AG10803 (cell line): ENCODE data around the gene HECA.
"Not testable (repeated sequence)": the region's sequence is repeated elsewhere in the genome, so short reads cannot be mapped to it uniquely, and the experiment has no call there.

Source experiments
- DNase-seq: peaks from one replicate; pipeline ENCODE4 v3.0.0; 2010; ENCODE audit warnings: low read depth
- H3K4me3 ChIP-seq: 2 replicates; pipeline ENCODE4 v1.5.1; 2011; ENCODE audit warnings: mild to moderate bottlenecking, low read length, control low read depth
- TF ChIP-seq, protein P1 (sequence below): conservative IDR thresholded peaks from 2 replicates; pipeline ENCODE4 v1.5.1; 2011; ENCODE audit warnings: mild to moderate bottlenecking, low read length, control low read depth, inconsistent platforms

The HECA gene

DNA sequence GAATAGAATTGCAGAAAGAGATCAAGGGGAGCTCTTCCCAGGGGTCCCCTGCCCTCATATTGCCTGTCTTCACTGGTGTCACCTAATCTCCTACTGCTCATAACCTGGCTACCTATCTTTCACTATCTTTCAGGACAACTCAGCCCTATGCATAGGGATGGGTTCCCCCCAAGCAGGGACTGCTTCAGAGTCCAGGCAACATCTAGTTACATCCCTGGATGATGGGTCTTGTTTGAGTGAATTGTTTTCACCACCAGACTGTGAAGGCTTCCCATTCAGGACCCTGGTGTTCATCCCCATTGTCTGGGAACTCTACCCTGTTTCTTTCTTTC is 850 bp upstream of the HECA start:
- TF ChIP-seq, protein P1, sequence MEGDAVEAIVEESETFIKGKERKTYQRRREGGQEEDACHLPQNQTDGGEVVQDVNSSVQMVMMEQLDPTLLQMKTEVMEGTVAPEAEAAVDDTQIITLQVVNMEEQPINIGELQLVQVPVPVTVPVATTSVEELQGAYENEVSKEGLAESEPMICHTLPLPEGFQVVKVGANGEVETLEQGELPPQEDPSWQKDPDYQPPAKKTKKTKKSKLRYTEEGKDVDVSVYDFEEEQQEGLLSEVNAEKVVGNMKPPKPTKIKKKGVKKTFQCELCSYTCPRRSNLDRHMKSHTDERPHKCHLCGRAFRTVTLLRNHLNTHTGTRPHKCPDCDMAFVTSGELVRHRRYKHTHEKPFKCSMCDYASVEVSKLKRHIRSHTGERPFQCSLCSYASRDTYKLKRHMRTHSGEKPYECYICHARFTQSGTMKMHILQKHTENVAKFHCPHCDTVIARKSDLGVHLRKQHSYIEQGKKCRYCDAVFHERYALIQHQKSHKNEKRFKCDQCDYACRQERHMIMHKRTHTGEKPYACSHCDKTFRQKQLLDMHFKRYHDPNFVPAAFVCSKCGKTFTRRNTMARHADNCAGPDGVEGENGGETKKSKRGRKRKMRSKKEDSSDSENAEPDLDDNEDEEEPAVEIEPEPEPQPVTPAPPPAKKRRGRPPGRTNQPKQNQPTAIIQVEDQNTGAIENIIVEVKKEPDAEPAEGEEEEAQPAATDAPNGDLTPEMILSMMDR = no peak
- DNase-seq = no peak
- H3K4me3 ChIP-seq = no peak overlapping the region

DNA sequence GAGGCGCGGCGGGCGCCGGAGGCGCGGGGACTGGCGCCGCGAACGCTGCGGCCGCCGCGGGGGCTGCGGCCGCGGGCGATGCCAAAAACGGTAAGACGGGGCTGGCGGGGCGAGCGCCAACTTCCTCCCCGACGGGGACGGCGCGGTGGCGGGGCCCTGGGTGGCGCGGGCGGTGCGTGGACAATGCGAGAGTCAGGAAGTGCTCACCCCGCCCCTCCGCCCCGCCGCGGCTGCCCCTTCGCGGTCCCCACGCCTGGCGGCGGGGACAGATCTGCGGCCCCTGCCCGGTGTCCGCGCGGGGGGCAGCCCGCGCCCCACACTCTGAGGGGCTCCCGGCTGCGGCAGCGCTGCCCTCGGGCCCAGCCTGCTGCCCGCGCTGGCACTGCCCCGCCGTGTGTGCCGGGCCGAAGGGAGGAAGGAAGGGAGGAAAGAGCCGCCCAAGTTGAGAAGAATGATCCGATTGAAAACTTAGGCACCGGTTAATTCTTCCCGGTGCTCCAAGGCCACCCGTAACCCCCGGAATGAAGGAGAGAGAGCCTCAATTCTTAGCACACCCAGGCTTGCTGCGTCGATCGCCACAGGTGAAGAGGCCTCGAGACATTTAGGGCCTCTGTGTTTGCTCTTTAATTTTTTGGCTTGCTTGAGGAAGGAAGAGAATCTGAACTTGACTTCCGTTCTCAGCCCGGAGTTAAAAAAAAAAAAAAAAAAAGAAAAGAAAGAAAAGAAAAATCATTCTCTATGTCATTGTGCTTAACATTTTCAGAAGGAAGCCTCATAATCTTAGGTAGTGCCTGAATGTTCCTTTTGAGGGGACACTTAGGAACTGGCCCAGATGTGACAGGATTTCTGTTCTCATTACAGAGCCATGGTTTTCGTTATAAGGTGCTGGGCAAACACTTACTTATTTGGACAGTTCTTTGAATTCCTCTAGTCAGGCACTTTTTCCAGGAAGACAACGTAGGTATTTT is 982 bp downstream of the HECA start:
- DNase-seq = no peak
- peak overlapping the region; percentile 81 for H3K4me3 ChIP-seq
- TF ChIP-seq, protein P1 = no peak

DNA sequence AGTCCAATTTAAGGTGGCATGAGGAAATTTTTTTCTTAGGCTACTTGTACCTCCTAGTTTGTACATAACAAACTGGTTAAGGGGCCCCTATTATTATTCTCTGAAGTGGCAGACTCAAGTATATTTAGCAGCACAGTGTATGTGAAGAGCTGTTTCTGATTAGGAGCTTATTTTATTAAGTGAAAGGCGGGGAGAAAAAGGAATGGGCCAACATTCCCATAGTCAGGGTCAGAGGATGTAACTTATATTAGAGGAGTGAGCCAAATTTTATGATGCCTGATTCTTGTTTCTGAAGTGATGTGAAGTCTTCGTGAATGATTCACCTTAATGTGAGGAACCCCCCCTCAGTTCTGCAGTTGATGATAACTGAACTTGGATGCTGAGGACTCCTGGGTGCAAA is 2.8 kb downstream of the HECA start:
- TF ChIP-seq, protein P1 = no peak
- no peak overlapping the region for H3K4me3 ChIP-seq
- peak; percentile 37 for DNase-seq

DNA sequence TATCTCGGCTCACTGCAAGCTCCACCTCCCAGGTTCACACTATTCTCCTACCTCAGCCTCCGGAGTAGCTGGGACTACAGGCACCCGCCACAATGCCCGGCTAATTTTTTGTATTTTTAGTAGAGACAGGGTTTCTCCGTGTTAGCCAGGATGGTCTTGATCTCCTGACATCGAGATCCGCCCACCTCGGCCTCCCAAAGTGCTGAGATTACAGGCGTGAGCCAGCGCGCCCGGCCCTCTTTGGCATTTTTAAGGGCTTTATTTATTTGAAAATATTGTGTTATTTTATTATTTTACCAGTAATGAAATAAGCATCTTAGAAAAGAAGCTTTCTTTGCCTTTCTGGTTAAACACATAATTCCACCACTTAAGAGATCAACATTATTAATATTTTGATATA is 6.0 kb downstream of the HECA start:
- not testable (repeated sequence) for DNase-seq

DNA sequence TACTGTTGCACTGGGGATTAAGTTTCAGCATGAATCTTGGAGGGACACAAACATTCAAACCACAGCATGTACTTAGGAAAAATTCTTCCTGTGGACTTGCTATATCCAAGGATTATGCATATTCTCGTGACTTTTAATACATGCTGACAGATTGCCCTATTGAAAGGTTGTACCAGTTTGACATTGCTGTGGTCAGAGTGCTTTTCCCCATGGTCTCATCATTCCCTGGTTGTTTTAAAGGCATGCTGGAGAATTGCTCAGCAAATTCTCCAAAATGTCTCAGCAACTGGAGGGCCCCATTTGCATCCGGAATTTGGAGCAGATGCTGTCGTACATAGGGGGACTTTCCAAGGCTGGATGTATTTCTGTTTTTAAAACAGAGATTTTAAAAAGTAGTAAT is 7.4 kb downstream of the HECA start:
- TF ChIP-seq, protein P1 = no peak
- no peak overlapping the region for H3K4me3 ChIP-seq
- no peak for DNase-seq

More for the DNA sequence above, 6.0 kb downstream of the HECA start:
- not testable (repeated sequence) for H3K4me3 ChIP-seq

DNA sequence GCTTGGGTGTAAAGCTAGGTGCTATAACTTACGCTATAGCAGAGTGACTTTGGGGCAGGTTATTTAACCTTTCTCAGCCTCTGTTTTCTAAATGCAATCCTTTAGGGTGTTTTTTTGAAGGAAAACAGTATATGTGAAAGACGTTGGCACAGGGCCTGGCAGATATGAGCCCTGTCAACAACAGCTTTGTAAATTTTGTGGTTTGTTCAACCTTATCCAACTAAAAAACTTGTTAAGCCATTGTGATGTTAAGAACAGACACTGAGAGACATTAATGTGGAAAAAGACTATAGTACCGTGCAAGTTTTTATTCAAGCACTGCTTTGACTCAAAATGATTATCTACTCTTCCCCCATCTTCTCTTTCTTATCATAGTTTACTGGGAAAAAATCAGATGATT is 8.2 kb downstream of the HECA start:
- H3K4me3 ChIP-seq = no peak overlapping the region
- DNase-seq = no peak
- TF ChIP-seq, protein P1 = no peak

DNA sequence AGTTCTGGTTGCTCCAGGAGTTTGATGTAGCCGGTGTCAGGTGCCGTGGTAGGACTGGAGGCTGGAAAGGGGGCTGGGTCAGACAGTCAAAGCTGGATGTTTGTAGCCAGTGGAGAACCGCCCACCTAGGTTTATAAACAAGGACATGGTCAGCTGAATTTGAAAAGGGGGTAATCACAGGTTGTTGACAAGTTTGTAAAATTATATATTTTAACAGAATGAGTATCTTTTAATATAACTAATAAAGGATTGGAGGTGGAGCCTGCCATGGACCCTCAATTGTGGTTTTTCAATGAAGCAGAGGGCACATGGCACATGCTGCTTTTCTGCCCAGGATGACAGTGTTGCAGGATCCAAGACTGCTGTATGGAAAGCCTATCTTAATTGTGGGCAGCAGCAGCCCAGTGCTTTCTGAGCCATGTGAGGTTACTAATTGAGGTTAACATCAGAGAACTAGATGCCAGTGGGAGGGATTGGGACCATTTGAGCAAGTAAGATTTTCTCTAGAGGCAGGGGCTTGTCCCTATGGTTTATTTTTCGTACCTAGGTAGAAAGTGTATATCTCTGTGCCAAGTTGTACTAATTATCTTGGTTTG is 9.7 kb downstream of the HECA start:
- no peak overlapping the region for H3K4me3 ChIP-seq
- TF ChIP-seq, protein P1 = no peak
- DNase-seq = no peak
